Hematopoietic multipotent progenitor cell (in vitro differentiated cells): ENCODE data around the gene ZNF677. TPM values are rescaled to one million over a fixed set of nuclear protein-coding genes. Genes with fewer than 3 reads are reported as not detected.

Source experiments
- DNase-seq, 3 donors: peaks; one replicate each; pipeline ENCODE4 v3.0.0-alpha.2; 2011 to 2015; ENCODE audit warnings: low read depth in 2 of 3, low spot score in 2 of 3
- total RNA-seq: library from RNA; depleted of rRNA; stranded (reverse); fragments of >200 nt; gene quantifications from one replicate; pipeline ENCODE4 v1.2.3, GENCODE V29; 2012

Gene ZNF677
- total RNA-seq, 1 donor, result 11.3 TPM

GRCh38 chr19:53195265-53195903 is 59.3 kb downstream of the ZNF677 start:
- DNase-seq, result peak; percentile 42 to 90 (median 80)

GRCh38 chr19:53193535-53194222 is 61.0 kb downstream of the ZNF677 start:
- no peak for DNase-seq

- DNase-seq, result peak in 2 of 3 donors; percentile 90 to 95
Measured at GRCh38 chr19:53192771-53193534, 61.7 kb downstream of the ZNF677 start, which contains the start of gene ZNF665. TSS of gene ZNF665 (minus strand) at chr19:53193358. CDS start at chr19:53182898, 10,460 bp downstream.

GRCh38 chr19:53190253-53190652 is 64.4 kb downstream of the ZNF677 start:
- no peak for DNase-seq

GRCh38 chr19:53189691-53190198 is 64.9 kb downstream of the ZNF677 start:
- peak in 1 of 3 donors; percentile 21 for DNase-seq

Other genes starting within 250 kb of the ZNF677 start
- gene ERVV-1, start 241.0 kb downstream of the ZNF677 start, total RNA-seq, result under 0.01 TPM
- gene ERVV-2, start 210.1 kb downstream of the ZNF677 start, total RNA-seq, result not detected
- gene ZNF160, start 151.5 kb downstream of the ZNF677 start, total RNA-seq, result 33.4 TPM
- 4.6 TPM for gene ZNF415, start 122.0 kb downstream of the ZNF677 start, total RNA-seq
- gene ZNF347, start 95.8 kb downstream of the ZNF677 start, total RNA-seq, result 3.2 TPM
- 6.2 TPM for gene ZNF665, start 61.5 kb downstream of the ZNF677 start, total RNA-seq
- gene VN1R2, start 3.4 kb upstream of the ZNF677 start, total RNA-seq, result under 0.01 TPM
- gene VN1R4, start 12.8 kb upstream of the ZNF677 start, total RNA-seq, result not detected
- gene ZNF845, start 78.9 kb upstream of the ZNF677 start, total RNA-seq, result 3.5 TPM
- gene ZNF525, start 110.8 kb upstream of the ZNF677 start, total RNA-seq, result 8.6 TPM
- 10.2 TPM for gene ZNF765, start 140.3 kb upstream of the ZNF677 start, total RNA-seq
- 8.6 TPM for gene ZNF761, start 177.1 kb upstream of the ZNF677 start, total RNA-seq
- gene ZNF813, start 212.9 kb upstream of the ZNF677 start, total RNA-seq, result 2.2 TPM